Measurements from ENCODE around the gene CTAGE6.
"Not testable (repeated sequence)": the region's sequence is repeated elsewhere in the genome, so short reads cannot be mapped to it uniquely, and the experiment has no call there.

CTAGE6 gene

GRCh38 chr7:143757596-143757995, at the start of gene CTAGE6:
TSS of gene CTAGE6 (minus strand) at chr7:143757696. CDS start at chr7:143757658, 38 bp downstream.
- not testable (repeated sequence) for DNase-seq

GRCh38 chr7:143806664-143807071, 49.2 kb upstream of the CTAGE6 start:
- not testable (repeated sequence) for DNase-seq

- not testable (repeated sequence) for DNase-seq
Observed at GRCh38 chr7:143797896-143798290, 40.4 kb upstream of the CTAGE6 start.

GRCh38 chr7:143797119-143797895, 39.8 kb upstream of the CTAGE6 start:
- peak; percentile 12 for DNase-seq

- DNase-seq: not testable (repeated sequence)
Observed at GRCh38 chr7:143795653-143796052, 38.2 kb upstream of the CTAGE6 start.

GRCh38 chr7:143792633-143793032, 35.1 kb upstream of the CTAGE6 start:
- not testable (repeated sequence) for DNase-seq

GRCh38 chr7:143785415-143786182, 28.1 kb upstream of the CTAGE6 start:
- DNase-seq: not testable (repeated sequence)

GRCh38 chr7:143779591-143779990, 22.1 kb upstream of the CTAGE6 start:
- not testable (repeated sequence) for DNase-seq

- DNase-seq: not testable (repeated sequence)
Observed at GRCh38 chr7:143772738-143773468, 15.4 kb upstream of the CTAGE6 start.

- peak; percentile 7 for DNase-seq
Observed at GRCh38 chr7:143767531-143767930, 10.0 kb upstream of the CTAGE6 start.

- not testable (repeated sequence) for DNase-seq
Observed at GRCh38 chr7:143765678-143766077, 8.2 kb upstream of the CTAGE6 start.

- not testable (repeated sequence) for DNase-seq
Observed at GRCh38 chr7:143763065-143763464, 5.6 kb upstream of the CTAGE6 start.

GRCh38 chr7:143745340-143745739, 12.2 kb downstream of the CTAGE6 start:
- not testable (repeated sequence) for DNase-seq

GRCh38 chr7:143737037-143737819, 20.3 kb downstream of the CTAGE6 start:
- not testable (repeated sequence) for DNase-seq

- DNase-seq: no peak
Observed at GRCh38 chr7:143735962-143736361, 21.5 kb downstream of the CTAGE6 start.

GRCh38 chr7:143733876-143734275, 23.6 kb downstream of the CTAGE6 start:
- no peak for DNase-seq

- DNase-seq: no peak
Observed at GRCh38 chr7:143728333-143728862, 29.1 kb downstream of the CTAGE6 start.

GRCh38 chr7:143727561-143727960, 29.9 kb downstream of the CTAGE6 start:
- DNase-seq: not testable (repeated sequence)

- DNase-seq: not testable (repeated sequence)
Observed at GRCh38 chr7:143726143-143726542, 31.4 kb downstream of the CTAGE6 start.

- not testable (repeated sequence) for DNase-seq
Observed at GRCh38 chr7:143720335-143720734, 37.2 kb downstream of the CTAGE6 start.

- DNase-seq: not testable (repeated sequence)
Observed at GRCh38 chr7:143715543-143716193, 41.8 kb downstream of the CTAGE6 start.

All from islet precursor cell (in vitro differentiated cells).